Large intestine (tissue), 3 donors: Measurements from ENCODE around the gene OR10J5. TPM values are rescaled to one million over a fixed set of nuclear protein-coding genes. Genes with fewer than 3 reads are reported as not detected.
A peak's percentile ranks its signal among the peaks of the same experiment; 100 is the strongest.
"Not testable (repeated sequence)": the region's sequence is repeated elsewhere in the genome, so short reads cannot be mapped to it uniquely, and the experiment has no call there.

Source experiments
- DNase-seq, 2 donors: peaks; one replicate each; pipeline versions ENCODE4 v3.0.0 to v3.0.0-alpha.2; 2013
- H3K27ac ChIP-seq: one replicate; pipeline ENCODE4 v1.5.1; 2013; ENCODE audit warnings: low read length
- H3K27me3 ChIP-seq: 2 replicates; pipeline ENCODE4 v1.6.1; 2013; ENCODE audit warnings: low read length; ENCODE audit not compliant: control insufficient read depth, insufficient read depth
- H3K36me3 ChIP-seq: 2 replicates; pipeline ENCODE4 v1.6.1; 2013; ENCODE audit warnings: low read length; ENCODE audit not compliant: control insufficient read depth, insufficient read depth
- H3K4me1 ChIP-seq: one replicate; pipeline ENCODE4 v1.6.1; 2013; ENCODE audit warnings: low read length; ENCODE audit not compliant: control insufficient read depth, insufficient read depth
- H3K4me3 ChIP-seq: one replicate; pipeline ENCODE4 v1.5.1; 2013; ENCODE audit warnings: low read length
- H3K9me3 ChIP-seq: one replicate; pipeline ENCODE4 v1.6.1; 2013; ENCODE audit warnings: mild to moderate bottlenecking, low read depth, low read length, moderate library complexity; ENCODE audit not compliant: control insufficient read depth
- WGBS: methylation state at CpG from one replicate; pipeline ENCODE4 v1.1.5; 2013; ENCODE audit warnings: low lambda C conversion rate; ENCODE audit not compliant: insufficient coverage; 5-methylcytosine and 5-hydroxymethylcytosine counted together
- polyA plus RNA-seq: library from polyadenylated mRNA; unstranded; fragments of 120-200 nt; gene quantifications from one replicate; pipeline ENCODE4 v1.2.1, GENCODE V29; 2013

OR10J5 gene
- polyA plus RNA-seq, 1 donor, result 0.07 TPM

GRCh38 chr1:159548126-159548525, 12.3 kb upstream of the OR10J5 start:
- Histone ChIP-seq H3K27me3 (no peaks in the 10 kb centered on the region), H3K4me1 (no peaks in the 10 kb centered on the region), H3K27ac (no peak overlapping the region), H3K4me3 (no peak overlapping the region), H3K9me3 (no peaks in the 10 kb centered on the region), H3K36me3 (no peaks in the 10 kb centered on the region)
- 80% methylated on average over 1 of the region's 2 CpGs for WGBS
- DNase-seq, result no peak

GRCh38 chr1:159532922-159533321, 2.9 kb downstream of the OR10J5 start:
- Histone ChIP-seq H3K4me3 (no peak overlapping the region), H3K9me3 (no peaks in the 10 kb centered on the region), H3K27me3 (no peaks in the 10 kb centered on the region), H3K27ac (no peak overlapping the region), H3K4me1 (no peaks in the 10 kb centered on the region), H3K36me3 (no peaks in the 10 kb centered on the region)
- DNase-seq, result no peak

- WGBS, result 67% methylated on average over 1 of the region's 2 CpGs
- H3K27ac ChIP-seq, H3K4me1 ChIP-seq, H3K36me3 ChIP-seq, H3K4me3 ChIP-seq, H3K9me3 ChIP-seq, H3K27me3 ChIP-seq, DNase-seq: not testable (repeated sequence)
Observed at GRCh38 chr1:159524792-159525191, 11.0 kb downstream of the OR10J5 start.

- H3K27ac ChIP-seq, result peak overlapping the region; percentile 78
Observed at GRCh38 chr1:159510229-159510541, 25.6 kb downstream of the OR10J5 start.

GRCh38 chr1:159509440-159510228, 26.2 kb downstream of the OR10J5 start:
- H3K4me1 ChIP-seq, result peaks cover 11% of the 10 kb centered on the region
- DNase-seq, result peak; percentile 21 to 85
- H3K9me3 ChIP-seq, result peaks cover 7% of the 10 kb centered on the region
- H3K36me3 ChIP-seq, result no peaks in the 10 kb centered on the region
- H3K27ac ChIP-seq, result peak overlapping the region; percentile 78
- no peaks in the 10 kb centered on the region for H3K27me3 ChIP-seq
- H3K4me3 ChIP-seq, result no peak overlapping the region

More at GRCh38 chr1:159510229-159510541, 25.6 kb downstream of the OR10J5 start:
- Histone ChIP-seq H3K36me3 (no peaks in the 10 kb centered on the region), H3K27me3 (no peaks in the 10 kb centered on the region), H3K4me1 (peaks cover 11% of the 10 kb centered on the region), H3K4me3 (no peak overlapping the region), H3K9me3 (peaks cover 7% of the 10 kb centered on the region)
- 42% methylated on average over 2 of the region's 2 CpGs for WGBS
- peak in 1 of 2 donors; percentile 65 for DNase-seq

GRCh38 chr1:159508951-159509350, 26.9 kb downstream of the OR10J5 start:
- Histone ChIP-seq H3K4me3 (no peak overlapping the region), H3K27me3 (no peaks in the 10 kb centered on the region), H3K9me3 (peaks cover 7% of the 10 kb centered on the region), H3K36me3 (no peaks in the 10 kb centered on the region), H3K4me1 (peaks cover 11% of the 10 kb centered on the region), H3K27ac (peak overlapping the region; percentile 78)
- no peak for DNase-seq
- WGBS, result no CpG with 5 or more reads among the region's 4 CpGs

GRCh38 chr1:159505676-159506075, 30.1 kb downstream of the OR10J5 start:
- no peaks in the 10 kb centered on the region for H3K27me3 ChIP-seq
- no peaks in the 10 kb centered on the region for H3K36me3 ChIP-seq
- peaks cover 8% of the 10 kb centered on the region for H3K4me1 ChIP-seq
- DNase-seq, result no peak
- H3K4me3 ChIP-seq, result no peak overlapping the region
- no peak overlapping the region for H3K27ac ChIP-seq
- peaks cover 7% of the 10 kb centered on the region for H3K9me3 ChIP-seq

- H3K27ac ChIP-seq, result no peak overlapping the region
- H3K36me3 ChIP-seq, result no peaks in the 10 kb centered on the region
- H3K4me1 ChIP-seq, result no peaks in the 10 kb centered on the region
- DNase-seq, result no peak
- WGBS, result no CpG with 5 or more reads among the region's 1 CpG
- no peak overlapping the region for H3K4me3 ChIP-seq
- H3K27me3 ChIP-seq, result no peaks in the 10 kb centered on the region
- peaks cover 3% of the 10 kb centered on the region for H3K9me3 ChIP-seq
Observed at GRCh38 chr1:159501082-159501481, 34.7 kb downstream of the OR10J5 start.

GRCh38 chr1:159494513-159495210, 41.1 kb downstream of the OR10J5 start:
- H3K36me3 ChIP-seq, H3K9me3 ChIP-seq, H3K27me3 ChIP-seq, H3K27ac ChIP-seq, DNase-seq, H3K4me3 ChIP-seq, H3K4me1 ChIP-seq: not testable (repeated sequence)
- no CpG with 5 or more reads among the region's 33 CpGs for WGBS

GRCh38 chr1:159493354-159493753, 42.5 kb downstream of the OR10J5 start:
- Histone ChIP-seq H3K36me3 (no peaks in the 10 kb centered on the region), H3K27ac (no peak overlapping the region), H3K27me3 (no peaks in the 10 kb centered on the region), H3K4me1 (no peaks in the 10 kb centered on the region), H3K4me3 (no peak overlapping the region), H3K9me3 (no peaks in the 10 kb centered on the region)
- no CpG with 5 or more reads among the region's 11 CpGs for WGBS
- no peak for DNase-seq
